Pons (tissue), 1 donor: ENCODE measurements around the gene FBXO44.
A peak's percentile ranks its signal among the peaks of the same experiment; 100 is the strongest.

Source experiments
- DNase-seq: peaks from one replicate; pipeline ENCODE4 v3.0.0-alpha.2; 2016; ENCODE audit warnings: low spot score

FBXO44 gene

GRCh38 chr1:11640101-11640500 is 14.6 kb upstream of the FBXO44 start:
- no peak for DNase-seq

GRCh38 chr1:11640944-11641343 is 13.7 kb upstream of the FBXO44 start:
- no peak for DNase-seq

GRCh38 chr1:11641776-11642305 is 12.8 kb upstream of the FBXO44 start:
- no peak for DNase-seq

GRCh38 chr1:11642418-11643017 is 12.2 kb upstream of the FBXO44 start:
- peak; percentile 64 for DNase-seq

- DNase-seq: no peak
Observed at GRCh38 chr1:11643782-11644181, 10.9 kb upstream of the FBXO44 start.

GRCh38 chr1:11645270-11645669 is 9.4 kb upstream of the FBXO44 start:
- DNase-seq: no peak

- DNase-seq: peak; percentile 92
Observed at GRCh38 chr1:11645670-11646265, 8.9 kb upstream of the FBXO44 start.

GRCh38 chr1:11646317-11646716 is 8.4 kb upstream of the FBXO44 start:
- no peak for DNase-seq

GRCh38 chr1:11647333-11647732 is 7.3 kb upstream of the FBXO44 start:
- DNase-seq: no peak

GRCh38 chr1:11648039-11648438 is 6.6 kb upstream of the FBXO44 start:
- peak; percentile 98 for DNase-seq

- DNase-seq: no peak
Observed at GRCh38 chr1:11648732-11649158, 5.9 kb upstream of the FBXO44 start.

- DNase-seq: no peak
Observed at GRCh38 chr1:11649237-11649623, 5.4 kb upstream of the FBXO44 start.

- DNase-seq: no peak
Observed at GRCh38 chr1:11649624-11650330, 4.9 kb upstream of the FBXO44 start.

- DNase-seq: peak; percentile 68
Observed at GRCh38 chr1:11650331-11650991, 4.2 kb upstream of the FBXO44 start.

GRCh38 chr1:11651017-11651416 is 3.7 kb upstream of the FBXO44 start:
- DNase-seq: no peak

GRCh38 chr1:11652203-11652780 is 2.4 kb upstream of the FBXO44 start:
- no peak for DNase-seq

- DNase-seq: no peak
Observed at GRCh38 chr1:11653101-11653860, 1.4 kb upstream of the FBXO44 start.

- DNase-seq: no peak
Observed at GRCh38 chr1:11653861-11654136, 878 bp upstream of the FBXO44 start.

GRCh38 chr1:11654939-11655808 is 497 bp downstream of the FBXO44 start:
- DNase-seq: no peak

- DNase-seq: no peak
Observed at GRCh38 chr1:11657654-11658053, 3.0 kb downstream of the FBXO44 start.

GRCh38 chr1:11658542-11658941 is 3.9 kb downstream of the FBXO44 start:
- DNase-seq: no peak
